GM21619 (cell line): Measurements from ENCODE around the gene OR52I2.

Experiments
- ATAC-seq: cut with Tn5 transposase; IDR thresholded peaks from one replicate; pipeline ENCODE4 v1.9.1; 2021; ENCODE audit not compliant: unreplicated experiment

OR52I2 gene

GRCh38 chr11:4581443-4581842, at the start of gene OR52I2:
Gene OR52I2 (plus strand): TSS chr11:4581743.
- ATAC-seq = no peak

- peak; percentile 51 for ATAC-seq
Measured at GRCh38 chr11:4539603-4540219, 41.8 kb upstream of the OR52I2 start.

GRCh38 chr11:4541071-4541470, 40.5 kb upstream of the OR52I2 start:
- ATAC-seq = no peak

- no peak for ATAC-seq
Measured at GRCh38 chr11:4543561-4543960, 38.0 kb upstream of the OR52I2 start.

GRCh38 chr11:4544891-4545290, 36.7 kb upstream of the OR52I2 start, which contains the start of gene OR52M1:
Gene OR52M1 (plus strand): TSS chr11:4545191. CDS start chr11:4545191, 0 bp downstream.
- ATAC-seq = no peak

GRCh38 chr11:4546878-4547277, 34.7 kb upstream of the OR52I2 start:
- ATAC-seq = no peak

GRCh38 chr11:4547416-4547815, 34.1 kb upstream of the OR52I2 start:
- no peak for ATAC-seq

- no peak for ATAC-seq
Measured at GRCh38 chr11:4551346-4551979, 30.1 kb upstream of the OR52I2 start.

GRCh38 chr11:4559527-4560440, 21.8 kb upstream of the OR52I2 start:
- ATAC-seq = no peak

- ATAC-seq = no peak
Measured at GRCh38 chr11:4560467-4560866, 21.1 kb upstream of the OR52I2 start.

GRCh38 chr11:4565371-4565770, 16.2 kb upstream of the OR52I2 start:
- no peak for ATAC-seq

GRCh38 chr11:4569075-4569474, 12.5 kb upstream of the OR52I2 start:
- no peak for ATAC-seq

GRCh38 chr11:4576880-4577279, 4.7 kb upstream of the OR52I2 start:
- no peak for ATAC-seq

GRCh38 chr11:4577761-4578160, 3.8 kb upstream of the OR52I2 start:
- ATAC-seq = no peak

GRCh38 chr11:4578624-4579023, 2.9 kb upstream of the OR52I2 start:
- no peak for ATAC-seq

- ATAC-seq = no peak
Measured at GRCh38 chr11:4580124-4580523, 1.4 kb upstream of the OR52I2 start.

- no peak for ATAC-seq
Measured at GRCh38 chr11:4589017-4589416, 7.5 kb downstream of the OR52I2 start.

GRCh38 chr11:4593739-4594138, 12.2 kb downstream of the OR52I2 start, which contains the start of gene OR52I1:
Gene OR52I1 (plus strand): TSS chr11:4594039. CDS start chr11:4594039, 0 bp downstream.
- ATAC-seq = no peak

GRCh38 chr11:4605057-4605456, 23.5 kb downstream of the OR52I2 start:
- ATAC-seq = no peak

GRCh38 chr11:4606231-4607015, 24.9 kb downstream of the OR52I2 start:
- no peak for ATAC-seq

GRCh38 chr11:4607096-4607495, 25.6 kb downstream of the OR52I2 start:
- no peak for ATAC-seq
